HL-60 (cell line): Measurements from ENCODE around the gene RABGAP1L.

ENCODE experiments used
- DNase-seq, 2 experiments: peaks; one replicate each; pipeline ENCODE4 v3.0.0-alpha.2; 2010 to 2020; ENCODE audit warnings: low read depth in 1 of 2, low spot score in 1 of 2
- H3K27ac ChIP-seq: fragments of 250-450 bp; sonication (Bioruptor Pico); replicated peaks from 2 replicates; pipeline ENCODE4 v1.5.1; 2020; ENCODE audit warnings: mild to moderate bottlenecking, moderate library complexity
- H3K27me3 ChIP-seq: fragments of 250-450 bp; sonication (Bioruptor Pico); 2 replicates; pipeline ENCODE4 v1.5.1; 2021; ENCODE audit warnings: mild to moderate bottlenecking, moderate library complexity; ENCODE audit not compliant: insufficient read depth, poor library complexity, severe bottlenecking
- H3K4me3 ChIP-seq: replicated peaks from 2 replicates; pipeline ENCODE4 v1.5.1; 2011; ENCODE audit warnings: mild to moderate bottlenecking, control low read depth, low read length; ENCODE audit not compliant: insufficient read depth
- GABPA ChIP-seq: IDR thresholded peaks from 2 replicates; pipeline ENCODE4 v1.6.1; 2012; ENCODE audit warnings: low read depth
- POLR2AphosphoS5 ChIP-seq: IDR thresholded peaks from 2 replicates; pipeline ENCODE4 v1.6.1; 2012; ENCODE audit warnings: low read depth
- SPI1 ChIP-seq: IDR thresholded peaks from 2 replicates; pipeline ENCODE4 v1.6.1; 2012; ENCODE audit warnings: low read depth, mild to moderate bottlenecking, borderline replicate concordance
- TF ChIP-seq, protein P1 (sequence below): IDR thresholded peaks from one replicate; pipeline ENCODE4 v1.5.1; 2011; ENCODE audit warnings: low read length, control low read depth, inconsistent platforms; ENCODE audit not compliant: insufficient read depth
- TF ChIP-seq, protein P2 (sequence below): IDR thresholded peaks from 2 replicates; pipeline ENCODE4 v1.6.1; 2012; ENCODE audit warnings: low read depth; ENCODE audit not compliant: insufficient replicate concordance

Gene RABGAP1L

DNA sequence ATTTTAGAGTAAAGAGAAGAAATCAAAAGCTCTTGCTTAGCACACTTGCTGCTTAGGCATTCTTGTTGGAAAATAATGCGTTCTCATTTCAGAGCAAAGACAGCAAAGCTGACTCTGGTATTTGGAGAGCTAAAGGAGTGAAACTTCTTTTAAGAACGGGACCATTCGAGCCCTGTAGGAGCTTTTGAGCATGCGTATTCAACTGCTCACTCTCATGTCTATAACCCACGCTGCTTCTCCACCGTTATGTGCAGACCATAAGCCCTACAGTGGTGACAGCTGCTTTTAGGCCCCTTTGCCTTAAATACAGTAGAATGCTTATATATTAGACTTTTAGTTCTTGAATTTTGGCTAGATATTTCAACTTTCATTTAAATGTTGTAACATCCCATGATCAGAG lies 626.2 kb downstream of the RABGAP1L start:
- TF ChIP-seq SPI1 (no peak), POLR2AphosphoS5 (no peak), GABPA (no peak)
- TF ChIP-seq, protein P1, sequence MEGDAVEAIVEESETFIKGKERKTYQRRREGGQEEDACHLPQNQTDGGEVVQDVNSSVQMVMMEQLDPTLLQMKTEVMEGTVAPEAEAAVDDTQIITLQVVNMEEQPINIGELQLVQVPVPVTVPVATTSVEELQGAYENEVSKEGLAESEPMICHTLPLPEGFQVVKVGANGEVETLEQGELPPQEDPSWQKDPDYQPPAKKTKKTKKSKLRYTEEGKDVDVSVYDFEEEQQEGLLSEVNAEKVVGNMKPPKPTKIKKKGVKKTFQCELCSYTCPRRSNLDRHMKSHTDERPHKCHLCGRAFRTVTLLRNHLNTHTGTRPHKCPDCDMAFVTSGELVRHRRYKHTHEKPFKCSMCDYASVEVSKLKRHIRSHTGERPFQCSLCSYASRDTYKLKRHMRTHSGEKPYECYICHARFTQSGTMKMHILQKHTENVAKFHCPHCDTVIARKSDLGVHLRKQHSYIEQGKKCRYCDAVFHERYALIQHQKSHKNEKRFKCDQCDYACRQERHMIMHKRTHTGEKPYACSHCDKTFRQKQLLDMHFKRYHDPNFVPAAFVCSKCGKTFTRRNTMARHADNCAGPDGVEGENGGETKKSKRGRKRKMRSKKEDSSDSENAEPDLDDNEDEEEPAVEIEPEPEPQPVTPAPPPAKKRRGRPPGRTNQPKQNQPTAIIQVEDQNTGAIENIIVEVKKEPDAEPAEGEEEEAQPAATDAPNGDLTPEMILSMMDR: no peak
- TF ChIP-seq, protein P2, sequence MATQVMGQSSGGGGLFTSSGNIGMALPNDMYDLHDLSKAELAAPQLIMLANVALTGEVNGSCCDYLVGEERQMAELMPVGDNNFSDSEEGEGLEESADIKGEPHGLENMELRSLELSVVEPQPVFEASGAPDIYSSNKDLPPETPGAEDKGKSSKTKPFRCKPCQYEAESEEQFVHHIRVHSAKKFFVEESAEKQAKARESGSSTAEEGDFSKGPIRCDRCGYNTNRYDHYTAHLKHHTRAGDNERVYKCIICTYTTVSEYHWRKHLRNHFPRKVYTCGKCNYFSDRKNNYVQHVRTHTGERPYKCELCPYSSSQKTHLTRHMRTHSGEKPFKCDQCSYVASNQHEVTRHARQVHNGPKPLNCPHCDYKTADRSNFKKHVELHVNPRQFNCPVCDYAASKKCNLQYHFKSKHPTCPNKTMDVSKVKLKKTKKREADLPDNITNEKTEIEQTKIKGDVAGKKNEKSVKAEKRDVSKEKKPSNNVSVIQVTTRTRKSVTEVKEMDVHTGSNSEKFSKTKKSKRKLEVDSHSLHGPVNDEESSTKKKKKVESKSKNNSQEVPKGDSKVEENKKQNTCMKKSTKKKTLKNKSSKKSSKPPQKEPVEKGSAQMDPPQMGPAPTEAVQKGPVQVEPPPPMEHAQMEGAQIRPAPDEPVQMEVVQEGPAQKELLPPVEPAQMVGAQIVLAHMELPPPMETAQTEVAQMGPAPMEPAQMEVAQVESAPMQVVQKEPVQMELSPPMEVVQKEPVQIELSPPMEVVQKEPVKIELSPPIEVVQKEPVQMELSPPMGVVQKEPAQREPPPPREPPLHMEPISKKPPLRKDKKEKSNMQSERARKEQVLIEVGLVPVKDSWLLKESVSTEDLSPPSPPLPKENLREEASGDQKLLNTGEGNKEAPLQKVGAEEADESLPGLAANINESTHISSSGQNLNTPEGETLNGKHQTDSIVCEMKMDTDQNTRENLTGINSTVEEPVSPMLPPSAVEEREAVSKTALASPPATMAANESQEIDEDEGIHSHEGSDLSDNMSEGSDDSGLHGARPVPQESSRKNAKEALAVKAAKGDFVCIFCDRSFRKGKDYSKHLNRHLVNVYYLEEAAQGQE: no peak
- H3K4me3 ChIP-seq: no peak overlapping the region
- H3K27ac ChIP-seq: no peak overlapping the region
- H3K27me3 ChIP-seq: no peaks in the 10 kb centered on the region
- DNase-seq: no peak

GRCh38 chr1:174786358-174786757 lies 627.0 kb downstream of the RABGAP1L start:
- Histone ChIP-seq H3K27me3 (no peaks in the 10 kb centered on the region), H3K4me3 (no peak overlapping the region), H3K27ac (no peak overlapping the region)
- no peak for TF ChIP-seq SPI1
- TF ChIP-seq, protein P2: no peak
- TF ChIP-seq GABPA: no peak
- no peak for TF ChIP-seq POLR2AphosphoS5
- TF ChIP-seq, protein P1: no peak
- no peak for DNase-seq

DNA sequence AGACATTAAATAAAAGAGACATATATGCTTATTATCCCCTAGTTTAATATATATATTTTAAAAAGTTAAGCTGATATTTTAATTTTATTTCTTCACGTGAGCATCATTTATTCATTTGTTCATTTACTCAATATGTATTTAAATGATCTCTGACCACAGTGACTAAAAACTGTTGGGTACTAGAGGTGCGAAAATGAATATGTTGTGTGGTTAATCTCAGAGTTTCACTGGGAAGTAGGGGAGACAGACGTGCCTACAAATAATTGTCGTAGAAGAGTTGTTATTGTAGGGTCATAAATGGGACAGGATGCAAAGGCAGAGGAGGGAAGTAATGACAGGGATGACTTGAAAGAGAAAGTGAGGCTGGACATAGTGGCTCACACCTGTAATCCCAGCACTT lies 627.4 kb downstream of the RABGAP1L start:
- H3K27ac ChIP-seq: no peak overlapping the region
- TF ChIP-seq SPI1 (no peak), POLR2AphosphoS5 (no peak), GABPA (no peak)
- TF ChIP-seq, protein P1: no peak
- TF ChIP-seq, protein P2: no peak
- H3K27me3 ChIP-seq: no peaks in the 10 kb centered on the region
- no peak overlapping the region for H3K4me3 ChIP-seq
- no peak for DNase-seq
